Right lobe of liver (tissue), 6 donors: ENCODE measurements around the gene ARHGAP27. TPM values are rescaled to one million over a fixed set of nuclear protein-coding genes. Genes with fewer than 3 reads are reported as not detected.

ENCODE experiments used
- ATAC-seq, 4 donors: fragments of 200-7000 bp; cut with Tn5 transposase; one replicate each; pipeline ENCODE4 v1.9.1; 2020; ENCODE audit warnings: mild to moderate bottlenecking in 4 of 4, moderate library complexity in 4 of 4
- DNase-seq, 3 donors: peaks; one replicate each; pipeline ENCODE4 v3.0.0-alpha.2; 2020
- H3K27ac ChIP-seq, 3 donors: fragments of 200-600 bp; one replicate each; pipeline ENCODE4 v1.8.0; 2022
- H3K27me3 ChIP-seq, 2 donors: fragments of 200-600 bp; one replicate each; pipeline ENCODE4 v1.8.0; 2022
- H3K36me3 ChIP-seq, 4 donors: fragments of 200-600 bp; sonication (generic) in 1 of 4; one replicate each; pipeline versions ENCODE4 v1.5.1 to v1.8.0; 2017 to 2022; ENCODE audit warnings: control low read depth in 1 of 4
- H3K4me1 ChIP-seq, 4 donors: fragments of 200-600 bp; sonication (generic) in 1 of 4; one replicate each; pipeline versions ENCODE4 v1.5.1 to v1.8.0; 2017 to 2022; ENCODE audit warnings: control low read depth in 1 of 4
- H3K4me3 ChIP-seq, 3 donors: fragments of 200-600 bp; one replicate each; pipeline ENCODE4 v1.8.0; 2022
- H3K9me3 ChIP-seq, 4 donors: fragments of 200-600 bp; sonication (generic) in 1 of 4; one replicate each; pipeline versions ENCODE4 v1.5.1 to v1.8.0; 2017 to 2022; ENCODE audit warnings: control low read depth in 1 of 4
- CTCF ChIP-seq, 4 donors: fragments of 200-600 bp in 3 of 4; fragments of 450-650 bp in 1 of 4; IDR thresholded peaks; one replicate each; pipeline versions ENCODE4 v1.5.1 to v1.8.0; 2016 to 2022; ENCODE audit warnings: antibody characterized with exemption in 4 of 4, mild to moderate bottlenecking in 2 of 4
- POLR2A ChIP-seq: fragments of 450-650 bp; IDR thresholded peaks from one replicate; pipeline ENCODE4 v1.6.1; 2017; ENCODE audit warnings: antibody characterized with exemption, mild to moderate bottlenecking
- WGBS: methylation state at CpG from one replicate; pipeline ENCODE4 v1.1.6; 2018; ENCODE audit warnings: low coverage, low lambda C conversion rate; ENCODE audit not compliant: insufficient coverage; ENCODE audit errors: missing lambda C conversion rate; 5-methylcytosine and 5-hydroxymethylcytosine counted together
- intact Hi-C, 2 donors: fragments of 100-400 bp; cut with DNase I; formaldehyde crosslinking; loops; one replicate each; pipeline versions ENCODE4 v1.11.2 to v1.14.1; 2022
- total RNA-seq, 6 experiments: library from RNA; depleted of rRNA in 2 of 6; stranded (reverse); fragments of >200 nt in 2 of 6; fragmentation: NEBNext Ultra II Directional in 3 of 6; extraction: Animal tissue kit (Norgen Biotek cat#: 25700) in 3 of 6; gene quantifications; one replicate each; pipeline versions ENCODE4 v1.1.0 to v1.2.4, GENCODE V29; 2016 to 2023
- donor health status: DM: no; HTN: yes; CAD: no.
- donor health status: DM: no; HTN: no; CAD: no.
- donor health status: DM: no; HTN: no; CAD: no.
- donor health status: DM: no; HTN: yes; CAD: no.
- donor health status: DM: no; HTN: yes; CAD: no.

The ARHGAP27 gene
- total RNA-seq, 6 experiments from 2014 or later: 4.9 to 9.3 (median 6.8) TPM

GRCh38 chr17:45385331-45385997 lies 47.2 kb downstream of the ARHGAP27 start:
- DNase-seq: peak; percentile 90 to 92 (median 90)
- H3K27me3 ChIP-seq: no peaks in the 10 kb centered on the region
- no peak overlapping the region for H3K4me3 ChIP-seq
- TF ChIP-seq POLR2A (no peak), CTCF (IDR thresholded peaks at IDR 0.05) (peak; percentile 96 to 98 (median 96))
- H3K27ac ChIP-seq: no peak overlapping the region
- no peaks in the 10 kb centered on the region for H3K36me3 ChIP-seq
- WGBS: 11% methylated on average over 3 of the region's 13 CpGs
- peaks cover 0 to 10% (median 4%) of the 10 kb centered on the region in 4 donors for H3K4me1 ChIP-seq
- H3K9me3 ChIP-seq: no peaks in the 10 kb centered on the region
- intact Hi-C loops: loop anchor here (5.0 to 10.0 kb wide), 3 partner anchors 61 to 161 kb away; partner anchors contain the start of gene FMNL1 (in 1 of the 2)
- peak; percentile 95 to 98 (median 97) for ATAC-seq

GRCh38 chr17:45384789-45385262 lies 47.8 kb downstream of the ARHGAP27 start:
- Histone ChIP-seq H3K36me3 (no peaks in the 10 kb centered on the region), H3K9me3 (no peaks in the 10 kb centered on the region), H3K27me3 (no peaks in the 10 kb centered on the region), H3K27ac (no peak overlapping the region), H3K4me3 (no peak overlapping the region), H3K4me1 (peaks cover 0 to 10% (median 4%) of the 10 kb centered on the region in 4 donors)
- 45% methylated on average over 12 of the region's 20 CpGs for WGBS
- no peak for TF ChIP-seq CTCF (IDR thresholded peaks at IDR 0.05)
- no peak for TF ChIP-seq POLR2A
- peak in 2 of 3 donors; percentile 33 to 66 for DNase-seq
- intact Hi-C loops: loop anchor here (5.0 to 10.0 kb wide), 3 partner anchors 60 to 160 kb away; partner anchors contain the start of gene FMNL1 (in 1 of the 2)
- ATAC-seq: peak; percentile 59 to 80 (median 68)

- DNase-seq: no peak
- no peak for TF ChIP-seq CTCF (IDR thresholded peaks at IDR 0.05)
- no peak for TF ChIP-seq POLR2A
- intact Hi-C loops: loop anchor here in 1 of 2 donors (10.0 kb wide), 2 partner anchors 59 to 159 kb away; partner anchors contain the start of gene FMNL1
Observed at GRCh38 chr17:45384047-45384788, 48.5 kb downstream of the ARHGAP27 start.

GRCh38 chr17:45383003-45383402 lies 49.7 kb downstream of the ARHGAP27 start:
- DNase-seq (no peak), ATAC-seq (no peak)
- Histone ChIP-seq H3K9me3 (no peaks in the 10 kb centered on the region), H3K27me3 (no peaks in the 10 kb centered on the region), H3K4me1 (peaks cover 0 to 10% (median 4%) of the 10 kb centered on the region in 4 donors), H3K4me3 (no peak overlapping the region), H3K36me3 (no peaks in the 10 kb centered on the region), H3K27ac (no peak overlapping the region)
- WGBS: 60% methylated on average over 1 of the region's 1 CpG
- TF ChIP-seq POLR2A (no peak), CTCF (IDR thresholded peaks at IDR 0.05) (no peak)
- intact Hi-C loops: loop anchor here in 1 of 2 donors (10.0 kb wide), 2 partner anchors 58 to 158 kb away; partner anchors contain the start of gene FMNL1

More at GRCh38 chr17:45384047-45384788, 48.5 kb downstream of the ARHGAP27 start:
- Histone ChIP-seq H3K27ac (no peak overlapping the region), H3K9me3 (no peaks in the 10 kb centered on the region), H3K27me3 (no peaks in the 10 kb centered on the region), H3K36me3 (no peaks in the 10 kb centered on the region), H3K4me3 (no peak overlapping the region), H3K4me1 (peaks cover 0 to 10% (median 4%) of the 10 kb centered on the region in 4 donors)
- 32% methylated on average over 5 of the region's 7 CpGs for WGBS
- no peak for ATAC-seq
